HCT116 (cell line): ENCODE data around the gene ERVV-1.

Source experiments
- CTCF ChIP-seq, 3 experiments: fragments of 200-600 bp in 1 of 3; sonication (generic) in 1 of 3; IDR thresholded peaks in 2 of 3; conservative IDR thresholded peaks in 1 of 3; 2 replicates each; pipeline ENCODE4 v1.5.1; 2012 to 2017; ENCODE audit warnings: low read depth in 2 of 3, low read length in 2 of 3, antibody characterized with exemption in 1 of 3, borderline replicate concordance in 1 of 3, control low read depth in 1 of 3, mild to moderate bottlenecking in 1 of 3, mixed read lengths in 1 of 3, mixed run types in 1 of 3, moderate library complexity in 1 of 3; ENCODE audit not compliant: insufficient read depth in 1 of 3
- EZH2 ChIP-seq: fragments of 200-600 bp; sonication (generic); IDR thresholded peaks from 2 replicates; pipeline ENCODE4 v1.6.1; 2017; ENCODE audit warnings: antibody characterized with exemption, mixed run types
- JUND ChIP-seq: IDR thresholded peaks from 2 replicates; pipeline ENCODE4 v1.6.1; 2012
- POLR2A ChIP-seq: IDR thresholded peaks from 2 replicates; pipeline ENCODE4 v1.7.0; 2011; ENCODE audit warnings: borderline replicate concordance; ENCODE audit not compliant: insufficient read depth, insufficient read length; ENCODE audit errors: extremely low read depth
- POLR2AphosphoS5 ChIP-seq: IDR thresholded peaks from 2 replicates; pipeline ENCODE4 v1.6.1; 2011; ENCODE audit warnings: mild to moderate bottlenecking, low read depth, low read length, moderate library complexity
- RAD21 ChIP-seq: IDR thresholded peaks from 2 replicates; pipeline ENCODE4 v1.6.1; 2012; ENCODE audit warnings: low read depth, mild to moderate bottlenecking
- REST ChIP-seq: IDR thresholded peaks from 2 replicates; pipeline ENCODE4 v1.6.1; 2012; ENCODE audit warnings: low read depth

GRCh38 chr19:53013621-53014020 is at the start of gene ERVV-1:
- TF ChIP-seq CTCF (IDR thresholded peaks at IDR 0.05 in 2 of 3, conservative IDR thresholded peaks at IDR 0.05 in 1 of 3; ENCODE audit: borderline replicate concordance in 1 of 3, insufficient read depth in 1 of 3, low read depth in 2 of 3, low read length in 2 of 3), result no peak
- no peak for TF ChIP-seq POLR2A
- TF ChIP-seq EZH2, result no peak
- TF ChIP-seq REST, result no peak
- TF ChIP-seq JUND, result no peak
- no peak for TF ChIP-seq POLR2AphosphoS5
- TF ChIP-seq RAD21, result no peak
